Fibroblast of the conjunctiva (primary cell): Measurements from ENCODE around the gene SH3RF3.
"Not testable (repeated sequence)": the region's sequence is repeated elsewhere in the genome, so short reads cannot be mapped to it uniquely, and the experiment has no call there.

Experiments
- DNase-seq: peaks from one replicate; pipeline ENCODE4 v3.0.0-alpha.2; 2010; ENCODE audit warnings: low read depth

SH3RF3 gene

DNA sequence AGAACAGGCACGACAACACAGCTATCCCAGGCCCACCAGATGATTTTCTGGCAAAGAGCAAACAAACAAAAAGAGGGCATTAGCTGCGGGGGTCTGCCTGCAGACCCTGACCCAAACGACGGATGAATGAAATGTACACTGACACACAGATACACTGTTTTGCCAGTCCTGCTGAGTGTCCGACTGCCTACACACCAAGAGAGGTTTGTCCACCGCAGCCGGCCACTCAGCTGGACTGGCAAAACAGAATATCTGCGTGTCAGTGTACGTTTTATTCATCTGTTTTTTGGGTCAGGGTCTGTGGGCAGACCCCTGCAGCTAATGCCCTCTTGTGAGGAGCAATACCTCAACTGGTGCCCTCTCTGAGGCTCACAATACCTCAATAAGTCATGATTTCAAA is 10.7 kb upstream of the SH3RF3 start:
- DNase-seq: no peak

DNA sequence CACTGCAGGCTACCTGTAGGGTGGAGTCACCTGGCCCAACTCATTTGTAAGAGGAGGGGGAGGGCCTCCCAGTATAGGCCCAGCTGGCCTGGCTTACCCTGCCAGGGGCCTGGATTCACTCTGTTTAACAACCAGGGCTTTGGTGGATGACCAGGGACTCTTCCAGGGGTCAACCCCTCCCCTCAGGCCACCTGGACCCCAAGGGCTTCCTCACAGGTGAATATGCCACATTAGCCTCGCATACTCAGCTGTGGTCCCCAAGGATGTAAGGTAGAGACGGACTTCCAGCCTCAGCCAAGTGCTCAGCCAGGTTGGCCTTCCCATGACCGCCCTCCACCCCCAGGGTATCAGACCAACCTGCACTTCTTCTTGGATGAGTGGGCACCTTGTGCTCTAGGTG is 8.8 kb upstream of the SH3RF3 start:
- no peak for DNase-seq

DNA sequence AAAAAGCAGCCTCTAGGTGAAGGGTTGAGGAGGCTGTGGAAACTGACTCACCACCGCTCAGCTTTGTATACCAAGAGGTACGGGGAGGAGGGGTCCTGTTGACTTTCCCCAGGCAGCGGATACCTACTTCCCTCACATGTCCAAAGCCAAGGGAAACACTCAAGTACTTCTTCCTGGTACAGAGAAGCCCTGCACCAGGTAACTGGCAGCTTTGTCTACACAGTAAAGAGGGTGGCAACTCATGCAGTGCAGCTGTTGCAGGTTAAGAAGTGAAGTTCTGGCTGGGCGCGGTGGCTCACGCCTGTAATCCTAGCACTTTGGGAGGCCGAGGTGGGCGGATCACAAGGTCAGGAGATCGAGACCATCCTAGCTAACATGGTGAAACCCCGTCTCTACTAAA is 8.3 kb upstream of the SH3RF3 start:
- not testable (repeated sequence) for DNase-seq

GRCh38 chr2:109123586-109124201 is 5.3 kb upstream of the SH3RF3 start:
- no peak for DNase-seq

GRCh38 chr2:109124982-109125592 is 3.9 kb upstream of the SH3RF3 start:
- DNase-seq: no peak

DNA sequence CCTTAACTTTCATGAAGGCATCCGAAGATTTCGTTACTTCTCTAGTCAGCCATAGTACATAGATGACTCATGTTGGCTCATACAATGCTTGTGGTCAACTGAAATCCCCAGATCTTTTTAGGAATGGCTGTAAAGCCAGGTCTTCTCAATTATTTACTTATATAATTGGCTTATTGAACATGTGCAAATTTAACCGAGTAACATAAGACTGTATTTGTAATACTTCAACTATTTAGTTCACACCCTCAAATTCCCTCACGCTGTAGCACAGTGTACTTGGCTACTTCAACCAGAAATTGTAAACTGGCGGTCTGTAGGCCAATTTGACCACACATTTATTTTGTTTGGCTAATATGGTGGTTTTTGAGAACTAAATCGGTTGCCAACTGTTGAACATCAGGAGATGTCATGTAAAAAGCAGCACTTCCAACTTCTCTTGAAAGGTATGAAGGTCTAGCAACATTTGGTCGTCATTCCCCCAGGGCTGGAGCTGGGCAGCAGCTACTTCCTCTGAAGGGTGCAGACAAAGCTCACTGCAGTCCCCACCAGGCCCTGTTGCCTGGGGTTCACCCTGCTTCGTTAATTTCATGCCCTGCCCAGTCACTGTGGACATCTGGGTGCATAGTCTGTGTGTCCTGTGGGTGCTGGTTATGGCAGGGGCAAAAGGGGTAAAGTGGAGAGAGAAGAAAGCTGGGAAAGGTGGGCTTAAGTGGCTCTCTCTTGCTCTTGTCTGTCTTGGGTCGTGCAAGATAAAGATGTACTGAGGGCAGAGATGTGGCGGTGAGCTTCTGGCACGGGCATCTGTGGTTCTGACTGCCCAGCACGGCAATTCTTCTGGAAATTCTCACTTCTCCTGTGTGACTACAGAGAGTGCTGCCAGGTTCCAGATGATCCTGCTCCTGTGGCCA is 3.2 kb upstream of the SH3RF3 start:
- DNase-seq: peak; percentile 96

DNA sequence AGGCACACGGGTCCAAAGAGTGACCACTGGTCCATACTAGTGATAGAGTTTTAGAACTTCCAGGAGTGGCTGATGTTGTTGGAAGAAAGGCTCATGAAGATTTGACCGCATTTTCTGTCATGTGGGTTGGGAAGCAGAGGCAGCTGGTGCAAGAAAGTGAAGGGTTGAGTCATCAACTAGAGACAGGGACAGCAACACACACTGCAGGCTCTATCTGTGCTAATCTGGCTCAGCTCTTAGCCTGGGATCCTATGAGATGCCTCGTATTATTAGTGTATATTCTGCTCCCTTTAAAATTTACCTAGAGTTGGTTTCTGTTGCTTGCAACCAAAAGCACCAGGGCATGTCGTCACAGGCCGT is 2.5 kb upstream of the SH3RF3 start:
- DNase-seq: peak; percentile 74

GRCh38 chr2:109127556-109127955 is 1.4 kb upstream of the SH3RF3 start:
- DNase-seq: no peak

GRCh38 chr2:109128048-109128615 is 873 bp upstream of the SH3RF3 start:
- peak; percentile 86 for DNase-seq

GRCh38 chr2:109129356-109129920 is 433 bp downstream of the SH3RF3 start:
- no peak for DNase-seq

GRCh38 chr2:109129921-109130722 is 1.1 kb downstream of the SH3RF3 start:
- no peak for DNase-seq

- no peak for DNase-seq
These were observed 1.7 kb downstream of the SH3RF3 start for GRCh38 chr2:109130723-109130995.

GRCh38 chr2:109131777-109132176 is 2.8 kb downstream of the SH3RF3 start:
- no peak for DNase-seq

GRCh38 chr2:109132626-109133025 is 3.6 kb downstream of the SH3RF3 start:
- no peak for DNase-seq

GRCh38 chr2:109133746-109134145 is 4.7 kb downstream of the SH3RF3 start:
- DNase-seq: no peak

DNA sequence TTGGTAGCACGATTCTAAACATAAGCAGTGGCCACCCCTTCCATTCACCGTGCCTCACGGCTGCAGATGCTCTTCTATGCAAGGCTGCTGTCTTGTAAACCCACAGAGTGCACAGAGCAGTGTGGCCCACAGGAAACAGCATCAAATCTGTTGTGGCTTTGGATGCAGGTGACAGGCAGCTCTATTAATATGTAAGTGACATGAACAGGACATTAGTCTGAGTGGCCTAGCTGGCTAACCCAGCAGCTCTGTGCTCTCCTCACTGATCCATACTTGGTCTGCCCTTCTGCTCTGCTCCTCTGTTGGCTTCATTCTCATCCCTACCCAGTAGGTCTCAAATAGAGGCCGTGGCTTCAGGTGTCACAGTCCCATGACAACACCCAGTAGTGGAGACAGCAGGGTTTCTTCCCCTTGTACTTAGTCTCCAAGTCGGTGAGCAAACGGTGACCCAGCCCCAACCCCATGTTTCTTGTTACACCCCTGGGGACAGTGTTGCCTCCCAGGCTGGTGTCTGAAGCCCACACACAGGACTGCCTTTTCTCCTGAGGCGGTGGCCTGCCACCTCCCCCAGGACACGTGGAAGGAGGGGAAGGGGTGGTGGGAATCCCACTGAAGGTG is 5.8 kb downstream of the SH3RF3 start:
- no peak for DNase-seq

DNA sequence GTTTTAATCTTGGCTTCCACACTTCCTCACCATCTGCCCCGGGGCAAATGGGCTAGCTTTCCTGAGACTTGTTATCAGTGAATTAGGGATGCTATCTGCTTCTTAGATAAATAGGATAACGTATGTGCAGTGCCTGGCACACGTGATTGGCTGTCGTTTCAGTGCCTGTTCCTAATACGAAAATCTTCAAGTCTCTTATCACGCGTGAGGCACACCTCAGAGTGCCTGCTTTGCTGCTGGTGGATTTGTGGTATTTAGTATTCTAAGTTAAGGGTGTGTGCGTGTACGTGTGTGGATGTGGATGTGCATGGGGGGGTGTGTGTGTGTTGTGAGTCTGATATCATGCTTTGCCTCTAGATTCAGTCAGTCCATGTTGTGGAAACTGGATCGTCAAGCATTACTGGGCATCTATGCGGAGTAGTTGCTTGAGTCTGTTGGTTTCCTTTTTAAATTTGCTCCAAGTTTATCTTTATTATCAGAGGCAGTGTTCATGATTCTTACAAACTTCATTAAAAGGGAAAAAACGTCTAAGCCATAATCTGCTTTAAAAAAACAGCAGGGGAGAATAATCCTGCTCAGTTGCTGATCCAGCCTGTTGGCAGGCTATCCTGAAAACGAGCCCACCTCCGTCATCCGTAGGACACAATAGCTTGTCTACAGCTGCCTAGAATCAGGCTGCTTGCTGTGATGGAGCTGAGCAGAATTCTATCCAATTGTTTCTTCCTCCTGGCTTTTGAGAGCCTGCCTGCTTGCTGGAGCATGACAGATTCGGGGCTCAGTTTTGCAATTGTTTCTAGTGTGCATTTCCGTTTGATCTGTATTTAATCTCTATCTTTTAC is 6.6 kb downstream of the SH3RF3 start:
- DNase-seq: no peak

GRCh38 chr2:109136542-109136941 is 7.5 kb downstream of the SH3RF3 start:
- DNase-seq: no peak

- no peak for DNase-seq
These were observed 8.6 kb downstream of the SH3RF3 start for GRCh38 chr2:109137616-109138015.

DNA sequence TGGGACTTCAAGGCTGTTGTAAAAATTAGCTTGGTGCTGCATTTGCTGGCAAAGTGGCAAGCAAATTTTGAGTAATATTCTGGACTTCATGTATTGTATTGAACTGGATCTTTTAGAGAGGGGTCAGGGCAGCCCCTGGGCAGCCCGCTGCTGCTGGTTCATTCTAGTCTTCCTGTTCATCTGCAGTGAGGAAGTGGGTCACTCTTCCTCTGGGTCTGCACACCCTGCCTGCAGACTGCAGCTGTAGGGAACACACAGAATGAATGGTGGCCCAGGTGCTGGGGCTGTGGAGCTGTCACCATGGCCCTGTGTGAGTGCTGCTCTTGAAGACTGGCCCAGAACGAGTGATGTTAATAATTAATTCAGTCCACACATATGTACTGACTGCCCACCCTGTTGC is 9.4 kb downstream of the SH3RF3 start:
- no peak for DNase-seq

DNA sequence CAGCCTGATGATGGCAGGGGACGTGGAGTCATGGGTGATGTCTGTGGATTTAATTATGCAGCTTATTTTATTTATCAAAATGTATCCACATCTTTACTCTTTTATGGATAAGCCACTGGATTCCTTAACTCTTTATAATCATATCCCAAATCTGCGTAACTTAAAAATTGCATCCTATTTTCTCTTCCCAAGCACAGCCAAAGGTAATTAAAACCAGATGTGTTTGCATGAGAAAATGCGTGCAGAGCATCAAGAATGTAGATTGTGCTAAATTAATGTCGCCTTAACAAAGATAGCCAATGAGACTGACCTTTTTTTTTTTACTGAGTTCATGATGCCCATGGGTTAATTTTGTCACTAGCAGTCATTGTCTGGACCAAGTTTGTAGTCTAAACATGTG is 10.0 kb downstream of the SH3RF3 start:
- DNase-seq: no peak
